ENCODE data around the gene BTN2A1.

DNA sequence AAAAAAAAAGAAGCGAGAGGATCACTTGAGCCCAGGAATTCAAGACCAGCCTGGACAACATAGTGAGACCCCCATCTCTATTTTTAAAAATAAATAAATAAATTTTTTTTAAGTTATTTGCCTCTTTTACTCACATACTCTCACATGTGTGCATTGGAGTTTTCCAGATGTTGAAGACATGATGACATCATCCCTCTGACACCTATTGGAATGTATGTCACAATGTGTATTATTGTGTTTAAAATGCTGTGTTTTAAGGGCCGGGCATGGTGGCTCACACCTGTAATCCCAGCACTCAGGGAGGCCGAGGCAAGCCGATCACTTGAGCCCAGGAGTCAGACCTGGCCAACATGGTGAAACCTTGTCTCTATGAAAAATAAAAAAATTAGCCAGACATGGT lies 24.6 kb downstream of the BTN2A1 start:
- TF ChIP-seq CTCF (conservative IDR thresholded peaks at IDR 0.05; ENCODE audit: low read depth, low read length), result no peak
- TF ChIP-seq EZH2 (IDR thresholded peaks at IDR 0.05; ENCODE audit: low read length, unreplicated experiment), result no peak
